HFFc6 (cell line): ENCODE results near the gene ARHGAP15. TPM values are rescaled to one million over a fixed set of nuclear protein-coding genes. Genes with fewer than 3 reads are reported as not detected.

Experiments used
- DNase-seq: peaks from one replicate; pipeline ENCODE4 v3.0.0-alpha.2; 2018
- H3K27ac Mint-ChIP-seq: 2 replicates; pipeline ENCODE4 v1.8.0; 2020; ENCODE audit warnings: mild to moderate bottlenecking, mixed read lengths
- H3K27me3 Mint-ChIP-seq: 2 replicates; pipeline ENCODE4 v1.8.0; 2021; ENCODE audit warnings: mild to moderate bottlenecking, moderate library complexity, mixed read lengths; ENCODE audit not compliant: insufficient read depth
- H3K36me3 Mint-ChIP-seq: 2 replicates; pipeline ENCODE4 v1.8.0; 2021; ENCODE audit warnings: low read depth, mixed read lengths
- H3K4me1 Mint-ChIP-seq: 2 replicates; pipeline ENCODE4 v1.8.0; 2020; ENCODE audit warnings: low read depth, mixed read lengths
- H3K4me3 Mint-ChIP-seq: 2 replicates; pipeline ENCODE4 v1.8.0; 2020; ENCODE audit warnings: mild to moderate bottlenecking, moderate library complexity, mixed read lengths
- H3K9me3 Mint-ChIP-seq: 2 replicates; pipeline ENCODE4 v1.8.0; 2020; ENCODE audit warnings: mild to moderate bottlenecking, mixed read lengths
- CTCF ChIP-seq: fragments of 200-600 bp; sonication (generic); IDR thresholded peaks from 2 replicates; pipeline ENCODE4 v1.5.0; 2021; ENCODE audit warnings: antibody characterized with exemption, mild to moderate bottlenecking
- total RNA-seq, 6 experiments: library from RNA; stranded (reverse); fragmentation: NEBNext Ultra II Directional; extraction: Animal tissue kit (Norgen Biotek cat#: 25700); gene quantifications; 2 replicates in 1 of 6; 3 replicates in 5 of 6; pipeline ENCODE4 v1.2.3, GENCODE V29; 2021

ARHGAP15 gene
- total RNA-seq, 6 experiments from 2014 or later: not detected

- no peaks in the 10 kb centered on the region; the same call in 1 of the 2 replicates for H3K27me3 Mint-ChIP-seq
- no peak for DNase-seq
- H3K4me3 Mint-ChIP-seq: no peak overlapping the region
- H3K36me3 Mint-ChIP-seq: no peaks in the 10 kb centered on the region
- peaks cover 27% of the 10 kb centered on the region for H3K4me1 Mint-ChIP-seq
- no peaks in the 10 kb centered on the region for H3K9me3 Mint-ChIP-seq
- no peak for TF ChIP-seq CTCF
- no peak overlapping the region for H3K27ac Mint-ChIP-seq
Observed at GRCh38 chr2:143452817-143453451, 323.7 kb downstream of the ARHGAP15 start.

- H3K4me3 Mint-ChIP-seq: no peak overlapping the region
- peaks cover 38% of the 10 kb centered on the region for H3K4me1 Mint-ChIP-seq
- H3K36me3 Mint-ChIP-seq: no peaks in the 10 kb centered on the region
- no peaks in the 10 kb centered on the region; the same call in 1 of the 2 replicates for H3K27me3 Mint-ChIP-seq
- no peak for DNase-seq
- H3K27ac Mint-ChIP-seq: no peak overlapping the region
- H3K9me3 Mint-ChIP-seq: no peaks in the 10 kb centered on the region
- TF ChIP-seq CTCF: no peak
Observed at GRCh38 chr2:143453981-143454511, 324.8 kb downstream of the ARHGAP15 start.

- peaks cover 40% of the 10 kb centered on the region for H3K4me1 Mint-ChIP-seq
- no peak overlapping the region for H3K27ac Mint-ChIP-seq
- H3K4me3 Mint-ChIP-seq: no peak overlapping the region
- no peak for DNase-seq
- H3K36me3 Mint-ChIP-seq: no peaks in the 10 kb centered on the region
- H3K27me3 Mint-ChIP-seq: no peaks in the 10 kb centered on the region
- TF ChIP-seq CTCF: no peak
- H3K9me3 Mint-ChIP-seq: no peaks in the 10 kb centered on the region
Observed at GRCh38 chr2:143455317-143455716, 326.1 kb downstream of the ARHGAP15 start.

- H3K4me3 Mint-ChIP-seq: no peak overlapping the region
- H3K36me3 Mint-ChIP-seq: no peaks in the 10 kb centered on the region
- no peak overlapping the region for H3K27ac Mint-ChIP-seq
- no peaks in the 10 kb centered on the region for H3K27me3 Mint-ChIP-seq
- DNase-seq: peak; percentile 8
- H3K9me3 Mint-ChIP-seq: no peaks in the 10 kb centered on the region
- peaks cover 22% of the 10 kb centered on the region for H3K4me1 Mint-ChIP-seq
- no peak for TF ChIP-seq CTCF
Observed at GRCh38 chr2:143458258-143459190, 329.3 kb downstream of the ARHGAP15 start.

- H3K27me3 Mint-ChIP-seq: no peaks in the 10 kb centered on the region
- H3K4me1 Mint-ChIP-seq: peaks cover 14% of the 10 kb centered on the region
- TF ChIP-seq CTCF: no peak
- no peaks in the 10 kb centered on the region for H3K36me3 Mint-ChIP-seq
- H3K9me3 Mint-ChIP-seq: no peaks in the 10 kb centered on the region
- DNase-seq: no peak
- H3K27ac Mint-ChIP-seq: no peak overlapping the region
- no peak overlapping the region for H3K4me3 Mint-ChIP-seq
Observed at GRCh38 chr2:143460382-143460781, 331.2 kb downstream of the ARHGAP15 start.
